Breast epithelium (tissue), 4 donors: ENCODE results near the gene NEUROD4. TPM values are rescaled to one million over a fixed set of nuclear protein-coding genes. Genes with fewer than 3 reads are reported as not detected.
A peak's percentile ranks its signal among the peaks of the same experiment; 100 is the strongest.
"Not testable (repeated sequence)": the region's sequence is repeated elsewhere in the genome, so short reads cannot be mapped to it uniquely, and the experiment has no call there.

Experiments
- DNase-seq, 2 donors: peaks; one replicate each; pipeline ENCODE4 v3.0.0-alpha.2; 2019; ENCODE audit warnings: low spot score in 2 of 2
- H3K27ac ChIP-seq, 2 donors: fragments of 200-600 bp; sonication (generic) in 1 of 2; one replicate each; pipeline ENCODE4 v1.5.1; 2016 to 2019; ENCODE audit warnings: mild to moderate bottlenecking in 1 of 2
- H3K27me3 ChIP-seq, 2 donors: fragments of 200-600 bp; sonication (generic) in 1 of 2; one replicate each; pipeline versions ENCODE4 v1.5.1 to v1.6.0; 2017 to 2019; ENCODE audit warnings: control low read depth in 1 of 2, mild to moderate bottlenecking in 1 of 2
- H3K36me3 ChIP-seq: fragments of 200-600 bp; one replicate; pipeline ENCODE4 v1.5.1; 2019
- H3K4me1 ChIP-seq, 2 donors: fragments of 200-600 bp; sonication (generic); one replicate each; pipeline ENCODE4 v1.5.1; 2016 to 2019; ENCODE audit warnings: control low read depth in 1 of 2
- H3K4me3 ChIP-seq, 3 donors: fragments of 200-600 bp; sonication (generic); 1 replicate in 2 of 3; 2 replicates in 1 of 3; pipeline ENCODE4 v1.5.1; 2016 to 2019; ENCODE audit warnings: mild to moderate bottlenecking in 3 of 3, moderate library complexity in 2 of 3
- H3K9me3 ChIP-seq, 2 donors: fragments of 200-600 bp; sonication (generic) in 1 of 2; one replicate each; pipeline ENCODE4 v1.5.1; 2016 to 2019; ENCODE audit warnings: control low read depth in 1 of 2
- POLR2A ChIP-seq: fragments of 450-650 bp; IDR thresholded peaks from one replicate; pipeline ENCODE4 v1.6.1; 2016; ENCODE audit warnings: antibody characterized with exemption, mild to moderate bottlenecking, moderate library complexity
- POLR2AphosphoS5 ChIP-seq, 3 donors: sonication (generic); formaldehyde crosslinking; IDR thresholded peaks; one replicate each; pipeline ENCODE4 v1.6.1; 2017; ENCODE audit warnings: antibody characterized with exemption in 3 of 3
- intact Hi-C: fragments of 100-400 bp; cut with DNase I; formaldehyde crosslinking; loops from one replicate; pipeline ENCODE4 v1.15.1; 2023; ENCODE audit warnings: low total_unique reads
- total RNA-seq, 3 donors: library from RNA; depleted of rRNA; stranded (reverse); fragments of >200 nt; gene quantifications; one replicate each; pipeline ENCODE4 v1.1.0, GENCODE V29; 2016
- TF ChIP-seq, protein P1 (sequence below), 3 donors: fragments of 450-650 bp; IDR thresholded peaks; one replicate each; pipeline ENCODE4 v1.5.1; 2016 to 2017; ENCODE audit warnings: antibody characterized with exemption in 3 of 3, mild to moderate bottlenecking in 3 of 3, moderate library complexity in 3 of 3

Gene NEUROD4
- total RNA-seq, 3 donors from 2014 or later, result not detected

GRCh38 chr12:54983536-54984101 lies 36.2 kb upstream of the NEUROD4 start:
- TF ChIP-seq, protein P1, sequence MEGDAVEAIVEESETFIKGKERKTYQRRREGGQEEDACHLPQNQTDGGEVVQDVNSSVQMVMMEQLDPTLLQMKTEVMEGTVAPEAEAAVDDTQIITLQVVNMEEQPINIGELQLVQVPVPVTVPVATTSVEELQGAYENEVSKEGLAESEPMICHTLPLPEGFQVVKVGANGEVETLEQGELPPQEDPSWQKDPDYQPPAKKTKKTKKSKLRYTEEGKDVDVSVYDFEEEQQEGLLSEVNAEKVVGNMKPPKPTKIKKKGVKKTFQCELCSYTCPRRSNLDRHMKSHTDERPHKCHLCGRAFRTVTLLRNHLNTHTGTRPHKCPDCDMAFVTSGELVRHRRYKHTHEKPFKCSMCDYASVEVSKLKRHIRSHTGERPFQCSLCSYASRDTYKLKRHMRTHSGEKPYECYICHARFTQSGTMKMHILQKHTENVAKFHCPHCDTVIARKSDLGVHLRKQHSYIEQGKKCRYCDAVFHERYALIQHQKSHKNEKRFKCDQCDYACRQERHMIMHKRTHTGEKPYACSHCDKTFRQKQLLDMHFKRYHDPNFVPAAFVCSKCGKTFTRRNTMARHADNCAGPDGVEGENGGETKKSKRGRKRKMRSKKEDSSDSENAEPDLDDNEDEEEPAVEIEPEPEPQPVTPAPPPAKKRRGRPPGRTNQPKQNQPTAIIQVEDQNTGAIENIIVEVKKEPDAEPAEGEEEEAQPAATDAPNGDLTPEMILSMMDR (IDR thresholded peaks at IDR 0.05), result no peak
- TF ChIP-seq POLR2A (no peak), POLR2AphosphoS5 (IDR thresholded peaks at IDR 0.05) (no peak)
- DNase-seq, result no peak
- Histone ChIP-seq H3K4me3 (no peak overlapping the region), H3K4me1 (no peaks in the 10 kb centered on the region), H3K36me3 (no peaks in the 10 kb centered on the region), H3K27ac (no peak overlapping the region), H3K27me3 (no peaks in the 10 kb centered on the region), H3K9me3 (no peaks in the 10 kb centered on the region)
- intact Hi-C loops, result no loop called here

- Histone ChIP-seq H3K4me3 (peak within 1 kb of the TSS in 1 of 3 donors; percentile 10), H3K27ac (peak within 1 kb of the TSS in 1 of 2 donors; percentile 20), H3K27me3 (no peaks in the 10 kb centered on the region), H3K4me1 (no peaks in the 10 kb centered on the region), H3K36me3 (no peaks in the 10 kb centered on the region), H3K9me3 (no peaks in the 10 kb centered on the region)
- peak in 1 of 2 donors; percentile 21 for DNase-seq
- TF ChIP-seq POLR2A (no peak), POLR2AphosphoS5 (IDR thresholded peaks at IDR 0.05) (no peak)
- TF ChIP-seq, protein P1 (IDR thresholded peaks at IDR 0.05), result no peak
- intact Hi-C loops, result no loop called here
Observed at GRCh38 chr12:54984658-54985376, 35.0 kb upstream of the NEUROD4 start, which contains the start of gene TESPA1. TSS of gene TESPA1 (minus strand) at chr12:54984762. CDS start at chr12:54974562, 10,200 bp downstream.

GRCh38 chr12:54986773-54987172 lies 33.0 kb upstream of the NEUROD4 start:
- intact Hi-C loops, H3K36me3 ChIP-seq, H3K9me3 ChIP-seq, H3K4me1 ChIP-seq, H3K27me3 ChIP-seq, H3K4me3 ChIP-seq, DNase-seq, H3K27ac ChIP-seq: not testable (repeated sequence)

DNA sequence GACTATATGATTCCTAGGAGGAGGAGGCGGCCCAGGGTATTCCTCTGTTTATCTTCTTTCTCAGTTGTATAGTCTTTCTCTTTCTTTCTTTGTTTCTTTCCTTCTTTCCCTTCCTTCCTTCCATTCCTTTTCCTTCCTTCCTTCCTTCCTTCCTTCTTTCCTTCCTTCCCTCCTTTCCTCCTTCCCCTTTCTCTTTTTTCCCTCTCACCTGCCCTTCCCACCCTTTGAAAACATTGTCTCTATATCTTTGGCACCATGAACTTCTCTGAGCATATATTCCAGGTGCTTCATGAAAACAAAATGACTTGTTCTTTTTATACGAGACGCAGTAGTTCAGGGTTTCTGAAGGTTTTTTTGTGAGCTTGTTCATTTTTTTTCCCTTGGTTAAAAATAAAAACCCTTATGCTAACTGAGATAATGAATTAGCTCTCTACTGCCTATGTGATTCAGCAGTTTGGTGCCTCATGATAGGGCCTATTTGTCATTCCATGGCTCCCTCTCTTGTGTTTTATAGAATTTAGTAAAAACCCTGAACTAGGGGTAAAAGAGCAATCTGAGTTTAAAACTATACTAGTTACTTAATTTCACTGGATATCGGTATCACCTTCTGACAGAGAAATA lies 32.1 kb upstream of the NEUROD4 start:
- Histone ChIP-seq H3K9me3 (no peaks in the 10 kb centered on the region), H3K27me3 (no peaks in the 10 kb centered on the region), H3K4me1 (no peaks in the 10 kb centered on the region), H3K36me3 (no peaks in the 10 kb centered on the region), H3K4me3 (no peak overlapping the region), H3K27ac (no peak overlapping the region)
- no peak for DNase-seq
- intact Hi-C loops, result no loop called here
- TF ChIP-seq POLR2A (no peak), POLR2AphosphoS5 (IDR thresholded peaks at IDR 0.05) (no peak)
- TF ChIP-seq, protein P1 (IDR thresholded peaks at IDR 0.05), result no peak

DNA sequence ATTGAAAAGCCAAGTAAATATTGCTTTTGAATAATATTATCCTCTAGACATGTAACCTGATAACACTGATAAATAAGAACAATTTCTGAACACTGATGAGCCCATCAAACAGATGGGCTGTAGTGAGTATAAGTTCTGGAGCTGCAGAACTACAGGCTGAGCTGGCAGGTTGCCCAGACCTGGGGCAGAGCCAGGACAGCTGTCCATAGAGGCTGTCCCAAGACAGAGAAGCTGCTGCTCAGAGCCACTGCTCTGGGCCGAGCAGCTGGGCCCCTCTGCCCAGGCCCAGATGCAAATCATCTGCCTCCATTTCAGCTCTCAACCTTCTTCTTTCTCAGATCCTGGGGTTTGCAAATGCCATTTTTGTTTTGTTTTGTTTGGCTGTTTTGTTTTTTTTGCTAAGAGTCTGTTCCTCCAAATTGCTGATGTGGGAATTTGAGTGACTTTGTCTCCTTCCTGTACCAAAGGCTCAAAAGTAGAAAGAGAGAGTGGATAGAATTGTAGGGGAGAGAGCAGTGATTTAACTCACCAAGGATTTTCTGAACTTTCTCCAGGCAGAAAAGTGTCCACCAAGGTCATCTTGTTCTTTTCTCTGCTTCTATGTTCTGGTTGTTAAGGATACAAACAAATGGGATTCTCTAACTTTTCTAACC lies 31.2 kb upstream of the NEUROD4 start:
- TF ChIP-seq POLR2A (no peak), POLR2AphosphoS5 (IDR thresholded peaks at IDR 0.05) (no peak)
- TF ChIP-seq, protein P1 (IDR thresholded peaks at IDR 0.05), result no peak
- Histone ChIP-seq H3K9me3 (no peaks in the 10 kb centered on the region), H3K4me3 (no peak overlapping the region), H3K27ac (no peak overlapping the region), H3K36me3 (no peaks in the 10 kb centered on the region), H3K27me3 (no peaks in the 10 kb centered on the region), H3K4me1 (no peaks in the 10 kb centered on the region)
- DNase-seq, result peak; percentile 25 to 65
- intact Hi-C loops, result no loop called here
